ENCODE results near the gene IRF2BPL.
A peak's percentile ranks its signal among the peaks of the same experiment; 100 is the strongest.
"Not testable (repeated sequence)": the region's sequence is repeated elsewhere in the genome, so short reads cannot be mapped to it uniquely, and the experiment has no call there.

The IRF2BPL gene

DNA sequence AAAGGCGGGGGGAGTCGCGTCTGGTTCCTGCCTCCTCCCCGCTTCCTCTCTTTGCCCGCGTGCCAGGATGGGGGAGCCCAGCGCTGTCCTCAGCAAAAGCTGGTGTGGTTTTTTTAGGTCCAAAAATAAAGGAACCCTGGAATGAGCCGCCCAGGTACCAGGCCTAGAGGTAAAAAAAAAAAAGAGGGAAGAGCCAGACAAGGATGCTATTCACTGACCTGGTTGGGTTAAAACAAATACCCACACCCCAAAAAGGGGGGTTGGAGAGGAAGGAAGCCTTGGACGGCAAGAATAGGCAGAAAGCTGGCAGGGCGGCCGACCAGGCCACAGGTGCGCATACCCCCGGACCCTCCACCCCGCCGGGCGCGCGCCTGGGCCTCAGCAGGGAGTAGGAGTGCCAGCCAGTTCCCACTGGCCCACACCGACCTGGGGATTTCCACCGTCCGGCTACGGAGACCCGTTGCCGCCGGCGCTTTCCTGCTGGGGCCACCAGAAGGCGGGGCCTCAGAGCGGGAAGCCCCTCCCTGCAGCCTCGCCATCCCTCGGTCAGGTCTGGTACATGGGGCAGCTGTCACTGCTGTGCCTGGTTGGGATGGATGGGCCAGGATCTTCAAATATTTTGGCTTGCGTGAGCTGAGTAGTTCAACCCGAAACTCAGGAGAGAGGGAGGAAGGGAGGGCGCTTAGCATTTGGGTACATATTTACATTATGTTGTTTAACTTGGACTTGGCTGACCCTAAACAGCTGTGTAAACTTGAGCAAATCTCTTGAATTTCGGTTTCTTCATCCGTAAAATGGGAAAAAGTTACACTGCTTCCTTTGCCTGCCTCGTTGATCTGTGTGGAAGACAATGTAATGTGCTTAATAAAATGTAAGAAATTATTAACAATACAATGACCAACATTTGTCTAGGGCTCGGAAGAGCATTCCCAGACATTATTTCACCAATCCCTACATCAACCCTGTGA, 5.4 kb upstream of the IRF2BPL start:
- peak; percentile 82 for DNase-seq

DNA sequence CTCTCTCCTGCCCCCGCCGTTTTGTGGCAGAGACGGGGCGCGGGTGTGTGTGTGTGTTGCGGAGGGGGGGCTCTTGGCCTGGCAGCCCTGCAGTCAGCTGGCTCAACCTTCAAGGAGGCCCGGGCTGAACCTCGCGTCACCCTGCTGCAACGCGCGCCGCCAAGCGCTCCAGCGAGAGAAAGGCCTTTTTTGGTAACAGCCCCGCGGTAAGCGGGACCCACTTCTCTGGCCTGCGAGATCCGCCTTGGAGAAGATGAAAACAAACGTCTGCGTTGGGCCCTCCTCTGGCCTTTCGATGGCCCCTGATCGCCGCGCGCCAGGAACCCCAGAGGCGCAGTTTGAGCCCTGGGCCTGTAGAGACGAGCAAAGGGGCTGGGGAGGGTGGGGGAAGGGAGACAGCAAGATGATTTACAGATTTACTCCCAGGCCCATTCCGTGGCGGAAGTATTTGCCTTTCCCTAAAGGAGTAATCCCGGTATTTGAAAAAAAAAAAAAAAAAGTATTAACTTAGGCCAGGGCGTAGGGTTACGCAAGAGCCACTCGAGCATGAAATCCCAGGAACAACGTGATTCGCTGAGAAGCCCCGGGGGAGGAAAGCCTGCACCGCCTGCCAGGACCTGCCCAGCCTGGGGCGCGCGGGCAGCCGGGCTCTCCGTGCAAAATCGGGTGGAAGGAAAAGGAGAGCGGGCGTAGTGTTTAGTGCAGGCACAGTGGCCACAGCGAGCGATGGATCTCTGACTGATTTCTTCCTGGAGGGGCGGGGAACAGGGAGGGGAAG, 4.5 kb upstream of the IRF2BPL start:
- peak; percentile 50 for DNase-seq

GRCh38 chr14:77032491-77032843, 4.0 kb upstream of the IRF2BPL start:
- no peak for DNase-seq

GRCh38 chr14:77031759-77032490, 3.4 kb upstream of the IRF2BPL start:
- no peak for DNase-seq

- DNase-seq = no peak
Observed at GRCh38 chr14:77027538-77028383, 747 bp downstream of the IRF2BPL start.

- no peak for DNase-seq
Observed at GRCh38 chr14:77026930-77027537, 1.5 kb downstream of the IRF2BPL start.

DNA sequence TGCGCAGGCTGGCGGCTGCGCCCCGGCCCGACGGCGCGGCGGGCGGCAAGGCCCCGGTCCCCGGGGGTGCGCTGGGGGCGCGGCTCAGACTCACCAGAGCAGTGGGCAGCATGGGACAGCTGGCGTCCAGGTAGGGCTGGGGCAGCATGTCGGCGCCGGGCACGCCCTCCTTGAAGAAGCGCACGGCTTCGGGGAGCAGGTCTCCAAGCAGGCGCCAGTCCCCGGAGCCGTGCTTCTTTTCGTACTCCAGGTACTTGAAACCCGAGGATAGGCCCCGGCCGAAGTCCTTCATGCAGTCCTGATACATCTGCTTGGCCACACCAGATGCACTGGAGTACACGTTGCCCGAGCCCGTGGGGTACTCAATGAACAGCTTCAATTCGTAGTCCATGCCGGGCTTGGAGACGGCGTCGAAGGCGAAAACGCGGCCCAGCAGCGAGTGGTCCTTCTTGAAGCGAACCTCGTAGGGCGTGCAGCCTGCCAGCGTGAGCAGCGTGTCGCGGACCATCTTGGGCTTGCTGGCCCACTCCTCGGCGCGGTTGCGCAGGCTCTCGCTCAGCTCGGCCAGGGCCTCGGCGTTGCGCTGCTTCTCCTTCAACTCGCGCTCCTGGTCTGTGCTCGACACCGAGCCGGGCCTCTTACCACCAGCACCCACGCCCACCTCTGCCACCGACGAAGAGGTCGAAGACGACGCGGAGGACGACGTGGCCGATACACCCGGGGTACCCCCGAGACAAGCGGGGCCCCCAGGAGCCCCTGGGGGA, 2.2 kb downstream of the IRF2BPL start:
- no peak for DNase-seq

GRCh38 chr14:77025744-77026165, 2.8 kb downstream of the IRF2BPL start:
- no peak for DNase-seq

- no peak for DNase-seq
Observed at GRCh38 chr14:77024171-77024691, 4.3 kb downstream of the IRF2BPL start.

DNA sequence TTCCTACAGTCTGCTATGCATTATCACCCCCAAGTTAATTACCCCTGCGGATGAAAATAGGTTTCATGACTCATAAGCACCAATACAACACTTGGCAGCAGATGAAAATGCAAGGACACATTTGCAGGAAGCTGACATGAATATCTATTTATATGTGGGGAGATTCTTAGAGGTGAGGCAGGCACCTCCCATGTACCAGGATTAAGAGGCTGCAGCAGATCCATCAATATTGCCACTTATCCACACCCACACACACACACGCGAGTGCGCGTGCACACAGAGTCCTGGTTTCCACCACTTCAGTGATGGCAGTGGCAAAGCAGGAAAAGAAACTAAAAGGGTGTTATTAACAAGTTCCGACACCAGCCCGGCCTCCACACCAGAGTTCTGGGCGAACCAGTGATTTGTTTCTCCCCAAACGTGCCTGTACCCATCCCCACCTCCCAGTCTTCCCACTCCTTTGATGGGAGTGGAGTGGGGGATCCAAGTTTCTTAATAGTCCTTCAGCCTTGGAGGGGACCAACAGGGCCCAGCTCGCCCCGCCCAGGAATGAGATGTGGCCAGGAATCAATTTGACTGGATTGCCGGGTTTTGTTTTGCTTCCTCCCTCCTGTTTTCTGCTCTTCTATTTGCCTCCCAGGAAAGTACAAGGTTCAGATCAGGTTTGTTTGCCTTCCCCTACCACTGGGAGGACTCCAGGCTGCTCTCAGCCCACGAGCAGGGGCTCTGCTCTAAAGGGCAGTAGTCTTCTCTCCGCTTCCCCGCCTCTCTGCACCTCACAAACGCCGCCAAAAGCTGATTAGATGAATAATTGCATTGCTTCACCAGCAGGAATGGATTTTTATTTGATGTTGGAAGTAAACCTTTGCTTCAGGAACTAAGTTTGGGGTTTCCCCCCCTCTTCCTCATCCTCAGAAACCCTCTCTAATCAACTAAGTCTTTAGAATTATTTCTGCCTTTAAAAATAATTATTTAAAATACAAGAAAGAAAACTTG, 5.2 kb downstream of the IRF2BPL start:
- no peak for DNase-seq

GRCh38 chr14:77022236-77022852, 6.2 kb downstream of the IRF2BPL start:
- no peak for DNase-seq

DNA sequence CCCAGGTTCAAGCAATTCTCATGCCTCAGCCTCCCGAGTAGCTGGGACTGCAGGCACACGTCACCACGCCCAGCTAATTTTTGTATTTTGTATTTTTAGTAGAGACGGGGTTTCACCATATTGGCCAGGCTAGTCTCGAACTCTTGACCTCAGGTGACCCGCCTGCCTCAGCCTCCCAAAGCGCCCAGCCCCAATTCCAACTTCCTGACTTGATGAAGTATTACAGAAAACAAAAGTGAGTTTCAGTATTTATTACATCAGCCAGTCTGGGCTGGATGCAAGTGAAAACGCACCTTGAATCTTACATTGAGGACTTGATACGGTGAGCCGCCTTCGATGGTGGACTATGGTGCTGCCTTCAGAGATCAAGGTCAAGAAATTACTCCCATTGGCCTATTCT, 7.1 kb downstream of the IRF2BPL start:
- not testable (repeated sequence) for DNase-seq

- no peak for DNase-seq
Observed at GRCh38 chr14:77018785-77019184, 9.7 kb downstream of the IRF2BPL start.

DNA sequence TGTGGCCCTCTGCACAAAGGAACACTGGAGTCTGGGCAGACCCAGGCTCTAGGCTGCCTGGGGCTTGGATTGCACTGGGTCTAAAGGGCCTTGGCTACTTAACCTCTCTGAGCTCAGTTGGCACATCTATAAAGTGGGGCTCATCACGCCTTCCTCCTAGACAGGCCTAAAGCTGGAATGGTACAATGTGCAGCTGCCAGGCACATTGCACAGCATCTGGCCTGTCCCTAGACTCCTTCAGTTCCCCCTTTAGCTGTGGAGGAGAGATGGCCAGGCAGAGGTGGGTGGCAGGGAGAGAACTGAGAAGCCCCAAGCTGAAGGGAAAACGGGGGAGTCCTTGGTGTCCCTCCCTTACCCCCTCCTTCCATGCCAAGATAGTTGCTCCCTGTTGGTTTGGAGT, 10.8 kb downstream of the IRF2BPL start:
- DNase-seq = no peak

GRCh38 chr14:77014734-77015133, 13.8 kb downstream of the IRF2BPL start:
- DNase-seq = no peak

- DNase-seq = no peak
Observed at GRCh38 chr14:77014004-77014604, 14.4 kb downstream of the IRF2BPL start.

GRCh38 chr14:77012193-77012765, 16.2 kb downstream of the IRF2BPL start:
- DNase-seq = no peak

DNA sequence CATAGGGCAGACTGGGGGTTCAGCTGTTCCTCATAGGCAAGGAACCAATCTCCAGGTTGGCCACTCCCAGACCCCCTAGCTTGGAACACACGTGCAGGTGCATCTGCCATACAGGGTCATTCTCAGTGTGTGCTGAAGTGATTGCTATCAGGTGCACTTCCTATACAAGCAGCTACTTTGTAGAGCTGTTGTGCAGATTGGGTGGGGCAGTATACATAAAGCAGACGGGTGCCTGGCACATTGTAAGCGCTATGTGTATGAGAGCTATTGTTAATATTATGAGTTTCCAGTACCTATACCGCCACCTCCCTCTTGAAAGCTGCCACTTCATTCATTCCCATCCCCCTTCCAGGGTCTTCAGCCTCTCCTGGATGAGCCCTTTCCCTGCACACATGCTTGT, 17.3 kb downstream of the IRF2BPL start:
- DNase-seq = no peak
